Measurements from ENCODE around the gene LENG8.
"Not testable (repeated sequence)": the region's sequence is repeated elsewhere in the genome, so short reads cannot be mapped to it uniquely, and the experiment has no call there.

Gene LENG8

DNA sequence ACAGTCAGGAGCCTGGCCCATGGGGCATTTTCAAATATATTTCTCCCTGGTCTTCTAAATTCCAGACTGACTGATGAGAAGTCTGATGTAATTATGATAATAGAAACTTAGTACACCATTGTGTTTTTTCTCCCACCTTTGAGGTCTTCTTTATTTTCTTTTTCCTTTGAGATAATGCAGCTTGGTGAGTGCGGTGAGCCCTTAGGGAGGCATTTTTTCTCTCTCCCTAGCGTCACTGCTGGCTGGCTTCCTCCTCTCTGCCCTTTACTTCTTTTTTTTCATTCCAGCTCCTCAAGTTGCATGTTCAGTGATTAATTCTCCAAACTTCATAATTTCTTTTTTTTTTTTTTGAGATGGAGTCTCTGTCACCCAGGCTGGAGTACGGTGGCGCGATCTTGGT lies 36.9 kb downstream of the LENG8 start:
- no peak for DNase-seq

DNA sequence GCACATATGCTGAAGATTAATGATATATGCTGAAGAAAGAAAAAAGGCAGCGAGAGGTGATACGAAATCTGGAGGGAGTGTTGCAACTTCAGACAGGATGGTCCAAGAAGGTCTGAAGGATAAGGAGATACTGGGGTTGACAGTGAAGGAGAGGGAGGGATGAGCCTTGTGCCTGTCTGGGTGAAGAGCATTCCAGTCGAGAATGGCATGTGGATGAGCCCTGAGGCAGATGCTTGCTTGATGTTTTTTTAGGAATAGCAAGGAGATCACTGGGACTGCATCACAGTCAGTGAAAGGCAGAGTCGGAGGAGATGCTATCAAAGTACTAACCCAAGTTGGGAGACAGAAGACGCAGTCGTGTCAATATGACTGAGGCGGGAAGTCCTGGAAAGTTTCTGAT lies 40.3 kb downstream of the LENG8 start:
- no peak for DNase-seq

DNA sequence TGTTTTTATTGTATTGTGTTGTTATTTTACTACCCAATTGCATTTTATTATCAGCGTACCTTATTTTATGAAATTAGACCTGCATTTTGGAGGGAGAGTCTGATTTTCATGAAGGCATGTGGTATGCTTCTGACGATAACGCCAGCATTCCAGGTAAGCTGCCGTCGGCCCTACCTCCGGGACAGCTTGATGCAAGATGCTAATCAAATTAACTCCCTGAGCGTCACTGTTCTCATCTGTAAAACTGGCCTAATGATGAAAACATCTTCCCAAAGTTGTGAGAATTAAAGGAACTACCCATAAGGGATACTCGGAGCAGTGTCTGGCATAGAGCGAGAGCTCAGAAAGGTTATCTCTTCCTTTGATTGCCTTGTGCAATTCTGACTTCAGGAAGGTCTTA lies 40.8 kb downstream of the LENG8 start:
- no peak for DNase-seq

DNA sequence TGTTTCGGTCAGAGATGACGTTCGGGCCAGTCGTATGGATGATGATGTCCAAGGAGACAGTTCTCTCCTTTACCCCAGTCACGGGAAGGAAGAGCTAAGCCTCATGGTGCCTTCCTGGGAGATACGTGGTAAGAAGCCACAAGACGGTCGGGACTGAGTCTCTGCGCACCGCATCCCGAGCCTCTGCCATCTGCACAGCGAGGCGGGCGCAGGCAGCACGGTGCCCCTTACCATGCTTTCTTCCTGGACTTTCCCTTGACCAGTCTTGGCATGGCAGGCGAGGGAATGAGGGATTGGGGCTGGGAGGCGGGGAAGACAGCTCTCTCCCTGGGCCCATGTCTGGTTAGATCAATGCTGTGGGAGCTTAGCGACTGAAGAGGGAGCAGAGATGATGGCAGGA lies 43.6 kb downstream of the LENG8 start:
- DNase-seq = no peak

DNA sequence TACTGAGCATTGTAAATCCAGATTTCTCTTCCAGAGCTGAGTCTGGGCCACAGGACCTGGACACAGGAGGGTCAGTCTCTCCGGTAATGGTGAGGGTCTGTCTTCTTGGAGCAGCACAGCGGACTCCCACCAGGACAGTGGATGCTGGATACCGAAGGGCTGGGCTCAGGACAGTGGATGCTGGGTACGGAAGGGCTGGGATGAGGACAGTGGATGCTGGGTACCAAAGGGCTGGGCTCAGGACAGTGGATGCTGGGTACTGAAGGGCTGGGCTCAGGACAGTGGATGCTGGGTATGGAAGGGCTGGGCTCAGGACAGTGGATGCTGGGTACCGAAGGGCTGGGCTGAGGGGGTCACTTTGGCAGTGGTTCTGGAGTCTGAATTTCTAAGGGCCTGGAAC lies 44.1 kb downstream of the LENG8 start:
- DNase-seq = not testable (repeated sequence)

DNA sequence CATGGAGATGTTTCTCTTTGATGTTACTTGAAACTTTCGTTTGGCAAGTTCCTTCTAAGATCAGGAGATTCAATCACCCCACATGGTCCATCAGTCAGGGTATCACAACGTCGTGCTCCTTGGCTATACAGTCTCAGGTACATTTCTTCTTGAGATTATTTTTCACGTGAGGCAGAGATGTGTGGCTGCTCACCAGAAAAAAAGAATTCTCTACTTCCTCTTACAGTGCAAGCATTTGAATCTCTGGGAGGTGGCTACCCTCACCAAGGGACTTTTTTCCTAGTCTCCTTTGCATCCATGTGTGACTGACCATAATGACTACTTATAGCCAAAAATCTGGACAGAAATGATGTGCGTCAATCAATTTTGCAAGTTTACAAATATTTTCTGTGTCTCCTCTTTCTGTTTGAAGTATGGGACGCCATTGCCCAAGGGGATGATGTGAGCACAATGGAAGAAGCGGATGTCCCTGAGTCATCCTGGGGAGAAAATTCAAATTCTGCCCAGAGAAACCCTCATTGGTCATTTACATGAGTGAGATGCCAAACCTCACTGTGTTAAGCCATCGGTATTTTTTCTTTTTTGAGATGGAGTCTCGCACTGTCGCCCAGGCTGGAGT lies 45.1 kb downstream of the LENG8 start:
- DNase-seq = no peak

DNA sequence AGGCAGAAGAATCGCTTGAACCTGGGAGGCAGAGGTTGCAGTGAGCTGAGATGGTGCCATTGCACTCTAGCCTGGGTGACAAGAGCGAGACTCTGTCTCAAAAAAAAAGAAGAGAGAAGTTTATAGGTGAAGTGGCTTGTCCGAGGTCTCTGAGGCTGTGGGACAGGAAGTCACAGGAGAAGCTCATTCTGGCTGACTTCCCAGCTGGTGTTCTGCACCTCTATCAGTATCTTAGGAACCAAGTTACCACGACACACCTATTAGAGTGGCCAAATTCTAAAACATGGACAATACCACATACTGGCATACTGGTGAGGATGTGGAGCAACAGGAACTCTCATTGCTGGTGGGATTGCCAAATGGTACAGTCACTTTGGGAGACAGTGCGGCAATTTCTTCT lies 46.3 kb downstream of the LENG8 start:
- DNase-seq = not testable (repeated sequence)

DNA sequence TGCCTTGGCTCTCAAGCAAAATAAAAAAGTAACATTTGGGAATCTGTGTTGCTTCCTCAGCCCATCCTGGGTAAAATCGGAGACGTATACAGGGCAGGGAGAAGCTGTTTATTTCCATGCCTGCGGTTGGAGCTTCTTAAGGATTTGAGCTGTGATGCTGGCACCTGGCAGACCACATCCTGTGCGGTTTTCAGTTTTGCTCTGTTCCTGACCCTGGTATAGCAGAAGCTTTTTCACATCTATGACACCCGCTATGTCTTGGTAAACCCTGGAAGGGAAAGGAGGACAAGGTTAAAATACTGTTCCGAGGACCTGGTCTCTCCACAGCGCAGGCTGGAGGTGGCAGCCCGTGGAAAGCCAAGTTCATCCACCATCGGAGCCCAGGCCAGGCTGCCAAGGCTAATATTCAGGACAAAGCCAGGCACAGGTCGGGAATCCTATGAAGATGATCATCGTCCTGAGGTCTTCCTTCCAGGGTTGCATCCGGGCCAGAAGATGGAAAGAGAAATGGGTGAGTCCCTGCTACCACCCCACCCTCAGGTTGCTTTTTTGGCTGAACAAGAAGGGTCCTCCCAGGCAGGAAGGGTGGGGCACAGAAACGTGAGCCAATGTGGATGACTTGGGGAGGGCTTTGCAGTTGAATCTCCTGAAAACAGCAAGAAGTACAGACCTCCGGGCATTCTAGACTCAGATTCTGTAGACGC lies 48.9 kb downstream of the LENG8 start:
- DNase-seq = not testable (repeated sequence)

DNA sequence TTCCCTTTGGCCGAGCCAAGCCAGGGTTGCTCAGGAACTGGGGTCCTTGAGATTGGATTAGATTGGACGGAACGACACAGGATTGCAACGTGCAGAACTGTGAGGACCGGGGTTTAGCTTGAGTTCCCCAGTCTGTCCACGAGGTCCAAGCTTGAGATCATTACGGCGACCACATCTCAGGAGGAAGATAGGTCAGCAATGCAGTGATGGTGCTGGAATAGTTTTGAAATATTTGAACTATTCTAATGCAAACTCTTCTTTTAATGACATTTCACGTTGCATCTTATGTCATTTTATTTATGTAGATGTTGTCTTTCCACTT lies 49.4 kb downstream of the LENG8 start:
- DNase-seq = not testable (repeated sequence)

DNA sequence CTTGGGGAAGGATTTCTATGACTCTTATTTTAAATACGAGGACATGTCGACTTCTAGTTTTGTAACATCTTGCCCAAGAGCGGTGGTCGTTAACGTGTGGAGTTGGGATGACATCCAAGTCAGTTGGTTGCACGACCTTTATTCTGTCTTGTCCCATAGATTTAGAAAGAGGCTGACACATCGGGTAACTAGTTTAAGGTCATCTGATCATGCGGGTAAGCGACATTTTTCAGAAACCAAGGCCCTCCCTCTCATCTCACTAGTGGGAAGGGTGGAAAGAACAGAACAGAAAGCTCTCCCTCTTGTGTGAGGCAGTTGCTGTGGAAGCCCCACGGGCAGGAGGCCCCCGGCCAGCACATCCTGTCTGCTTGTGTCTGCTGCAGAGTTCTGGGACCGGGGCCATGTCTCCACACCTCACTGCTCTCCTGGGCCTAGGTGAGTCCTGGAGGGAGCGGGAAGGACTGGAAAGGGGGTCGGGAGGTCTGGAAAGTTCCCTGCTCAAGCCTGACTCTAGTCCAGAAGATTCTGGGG lies 53.6 kb downstream of the LENG8 start, which contains the start of gene LAIR2:
TSS of gene LAIR2 (plus strand) at position 314 of the 531 bp plus-strand sequence. CDS start at position 402, 88 bp downstream.
- no peak for DNase-seq

DNA sequence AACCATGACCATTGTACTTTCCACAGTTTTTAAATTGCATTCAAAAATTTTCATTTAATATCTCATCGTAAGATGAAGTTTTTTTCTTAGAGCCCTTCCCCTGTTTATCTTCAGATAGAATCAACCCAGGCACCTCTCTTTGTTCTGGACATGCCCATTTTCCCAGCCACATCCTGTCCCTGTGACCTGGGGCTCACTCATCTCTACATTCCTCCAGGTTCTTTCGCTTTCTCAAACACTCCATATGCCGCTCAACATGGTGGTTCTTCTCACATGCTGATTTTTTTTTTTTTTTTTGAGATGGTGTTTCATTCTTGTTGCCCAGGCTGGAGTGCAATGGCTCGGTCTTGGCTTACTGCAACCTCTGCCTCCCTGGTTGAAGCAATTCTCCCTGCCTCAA lies 56.5 kb downstream of the LENG8 start:
- not testable (repeated sequence) for DNase-seq

DNA sequence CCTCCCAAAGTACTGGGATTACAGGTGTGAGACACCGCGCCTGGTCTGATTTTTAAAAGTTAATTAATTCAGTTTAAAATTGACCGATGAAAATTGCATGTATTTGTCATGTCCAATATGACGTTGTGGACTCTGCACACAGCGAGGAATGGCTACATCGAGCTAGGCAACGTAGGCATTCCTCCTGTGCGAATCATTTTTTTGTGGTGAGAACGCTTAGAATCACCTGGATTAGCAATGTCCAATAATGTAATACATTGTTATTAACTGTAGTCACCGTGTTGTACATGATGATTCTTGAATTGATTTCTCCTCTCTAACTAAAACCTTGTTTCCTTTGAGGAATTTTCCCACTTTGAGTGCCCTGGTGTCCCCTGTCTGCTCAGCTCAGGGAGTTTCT lies 57.1 kb downstream of the LENG8 start:
- no peak for DNase-seq

DNA sequence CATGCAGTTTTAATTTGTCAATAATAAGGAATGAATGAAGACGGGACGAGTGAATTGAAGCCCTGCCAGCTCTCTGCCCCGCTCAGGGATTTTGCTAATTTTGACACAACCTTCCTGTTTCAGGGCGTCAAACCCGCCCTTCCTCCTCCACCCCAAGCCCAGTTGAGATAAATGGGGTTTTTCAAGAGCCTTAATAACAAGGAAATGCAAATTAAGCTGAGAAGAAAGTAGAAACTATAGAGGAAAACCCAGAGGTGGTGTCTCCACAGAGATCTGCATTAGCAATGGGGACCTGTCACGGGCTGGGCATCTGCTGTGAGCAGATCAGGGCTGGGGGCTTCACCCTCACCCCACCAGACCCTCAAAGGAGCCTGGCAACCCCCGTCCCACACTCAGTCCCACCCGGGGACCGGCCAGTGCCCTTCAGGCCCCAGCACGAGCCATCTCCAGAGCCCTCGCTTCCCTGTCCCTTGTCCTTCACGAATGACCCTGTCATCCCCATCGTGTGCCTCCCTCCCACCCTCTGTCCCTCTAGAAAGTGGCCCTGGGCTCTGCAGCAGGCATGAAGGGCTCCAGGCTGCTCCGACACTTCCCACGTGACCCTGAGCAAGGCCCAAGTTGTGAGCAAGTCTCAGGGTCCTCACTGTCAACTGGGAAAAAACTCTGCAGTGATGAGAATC lies 58.2 kb downstream of the LENG8 start:
- not testable (repeated sequence) for DNase-seq

DNA sequence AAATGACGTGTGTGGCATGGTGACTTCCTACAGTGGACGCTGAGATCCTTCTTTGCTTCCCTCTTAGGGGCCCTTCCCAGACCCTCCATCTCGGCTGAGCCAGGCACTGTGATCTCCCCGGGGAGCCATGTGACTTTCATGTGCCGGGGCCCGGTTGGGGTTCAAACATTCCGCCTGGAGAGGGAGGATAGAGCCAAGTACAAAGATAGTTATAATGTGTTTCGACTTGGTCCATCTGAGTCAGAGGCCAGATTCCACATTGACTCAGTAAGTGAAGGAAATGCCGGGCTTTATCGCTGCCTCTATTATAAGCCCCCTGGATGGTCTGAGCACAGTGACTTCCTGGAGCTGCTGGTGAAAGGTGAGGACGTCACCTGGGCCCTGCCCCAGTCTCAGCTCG lies 58.8 kb downstream of the LENG8 start:
- no peak for DNase-seq

DNA sequence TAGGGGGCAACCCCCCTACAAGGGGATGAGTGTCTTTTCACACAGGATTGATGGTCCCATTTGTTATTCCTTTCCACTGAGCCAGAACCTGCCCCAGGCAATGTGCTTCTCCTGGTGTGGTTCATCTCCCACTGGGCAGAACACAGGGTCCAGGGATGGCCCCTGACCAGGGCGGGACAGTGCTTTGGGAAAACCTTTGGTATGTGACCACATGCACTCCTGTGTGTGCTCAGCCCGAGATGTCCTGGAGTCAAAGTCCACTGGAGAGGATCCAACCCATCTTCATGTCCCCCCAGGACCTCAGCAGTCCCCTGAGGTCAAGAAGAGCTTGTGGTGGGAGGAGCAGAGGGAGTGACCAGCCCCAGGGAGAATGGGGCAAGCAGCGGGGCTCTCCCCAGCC lies 59.5 kb downstream of the LENG8 start:
- DNase-seq = not testable (repeated sequence)

DNA sequence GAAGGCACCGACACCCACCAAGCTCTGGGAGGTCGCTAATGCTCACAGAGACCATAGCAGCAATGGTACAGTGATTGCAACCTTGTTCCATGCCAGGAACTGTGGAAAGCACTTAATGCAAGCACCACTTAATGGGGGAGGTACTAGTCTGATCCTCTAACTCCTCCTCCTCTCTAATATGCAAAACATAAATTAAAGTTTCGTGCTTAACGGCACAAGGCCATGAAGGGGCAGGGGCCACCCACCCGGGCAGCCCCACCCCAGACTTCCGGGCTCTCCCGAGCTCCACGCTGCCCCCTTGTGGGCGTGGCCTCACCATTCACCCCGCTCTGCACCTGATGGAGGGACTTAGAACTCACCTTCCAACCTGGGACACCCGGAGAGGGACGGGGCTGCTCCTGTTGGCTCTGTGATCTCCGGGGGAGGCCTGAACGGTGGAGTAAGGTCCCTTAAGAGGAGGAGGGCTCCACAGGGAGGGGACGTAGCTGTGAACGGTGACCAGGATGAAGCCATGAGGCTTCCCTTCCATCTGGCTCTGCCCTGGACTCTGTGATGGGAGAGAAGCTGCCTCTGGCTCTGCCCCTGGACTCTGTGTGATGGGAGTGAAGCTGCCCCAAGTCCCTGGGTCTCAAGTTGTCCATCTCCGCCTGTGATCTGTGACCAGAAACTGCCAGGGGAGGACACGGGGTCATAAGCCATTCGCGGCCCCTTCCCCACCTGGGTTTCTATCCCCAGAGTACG lies 60.4 kb downstream of the LENG8 start:
- DNase-seq = not testable (repeated sequence)
